Epithelial cell of esophagus (primary cell): ENCODE measurements around the gene GPR45.

Experiments
- DNase-seq: peaks from one replicate; pipeline ENCODE4 v3.0.0; 2010; ENCODE audit warnings: low read depth
- H3K4me3 ChIP-seq: 2 replicates; pipeline ENCODE4 v1.5.1; 2011; ENCODE audit warnings: mild to moderate bottlenecking, low read length, control low read depth
- TF ChIP-seq, protein P1 (sequence below): IDR thresholded peaks from 2 replicates; pipeline ENCODE4 v1.5.1; 2011; ENCODE audit warnings: low read depth, mild to moderate bottlenecking, low read length, control low read depth, inconsistent platforms; ENCODE audit not compliant: insufficient read depth; ENCODE audit errors: missing control alignments

GPR45 gene

GRCh38 chr2:105261061-105261460 is 19.5 kb downstream of the GPR45 start:
- peak; percentile 88 for DNase-seq
- H3K4me3 ChIP-seq: no peak overlapping the region
- TF ChIP-seq, protein P1, sequence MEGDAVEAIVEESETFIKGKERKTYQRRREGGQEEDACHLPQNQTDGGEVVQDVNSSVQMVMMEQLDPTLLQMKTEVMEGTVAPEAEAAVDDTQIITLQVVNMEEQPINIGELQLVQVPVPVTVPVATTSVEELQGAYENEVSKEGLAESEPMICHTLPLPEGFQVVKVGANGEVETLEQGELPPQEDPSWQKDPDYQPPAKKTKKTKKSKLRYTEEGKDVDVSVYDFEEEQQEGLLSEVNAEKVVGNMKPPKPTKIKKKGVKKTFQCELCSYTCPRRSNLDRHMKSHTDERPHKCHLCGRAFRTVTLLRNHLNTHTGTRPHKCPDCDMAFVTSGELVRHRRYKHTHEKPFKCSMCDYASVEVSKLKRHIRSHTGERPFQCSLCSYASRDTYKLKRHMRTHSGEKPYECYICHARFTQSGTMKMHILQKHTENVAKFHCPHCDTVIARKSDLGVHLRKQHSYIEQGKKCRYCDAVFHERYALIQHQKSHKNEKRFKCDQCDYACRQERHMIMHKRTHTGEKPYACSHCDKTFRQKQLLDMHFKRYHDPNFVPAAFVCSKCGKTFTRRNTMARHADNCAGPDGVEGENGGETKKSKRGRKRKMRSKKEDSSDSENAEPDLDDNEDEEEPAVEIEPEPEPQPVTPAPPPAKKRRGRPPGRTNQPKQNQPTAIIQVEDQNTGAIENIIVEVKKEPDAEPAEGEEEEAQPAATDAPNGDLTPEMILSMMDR: no peak

- H3K4me3 ChIP-seq: no peak overlapping the region
- peak; percentile 42 for DNase-seq
- TF ChIP-seq, protein P1: no peak
These were observed 21.1 kb downstream of the GPR45 start for GRCh38 chr2:105262651-105263091.

DNA sequence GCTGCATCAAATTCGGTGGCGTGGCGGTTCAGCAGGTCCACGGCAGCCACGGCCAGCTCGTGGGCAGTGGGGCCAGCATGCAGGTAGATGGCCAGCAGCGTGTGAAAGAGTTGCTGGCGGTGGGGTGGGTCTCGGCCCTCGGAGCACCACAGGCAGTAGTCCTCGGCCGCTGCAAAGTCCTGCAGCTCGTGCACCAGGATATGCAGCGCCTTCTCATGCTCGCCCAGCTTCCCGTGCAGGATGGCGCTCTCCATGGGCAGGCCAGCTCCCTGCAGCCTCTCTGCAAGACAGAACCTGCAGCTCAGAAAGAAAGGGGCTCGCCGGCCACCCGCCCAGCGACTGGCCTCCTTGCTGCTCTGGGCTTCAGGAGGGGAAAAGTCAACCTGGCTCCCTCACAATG is 27.9 kb downstream of the GPR45 start:
- TF ChIP-seq, protein P1: no peak
- no peak overlapping the region for H3K4me3 ChIP-seq
- no peak for DNase-seq

- no peak overlapping the region for H3K4me3 ChIP-seq
- DNase-seq: no peak
- TF ChIP-seq, protein P1: no peak
These were observed 30.0 kb downstream of the GPR45 start for GRCh38 chr2:105271393-105272045.

- no peak overlapping the region for H3K4me3 ChIP-seq
- no peak for DNase-seq
- TF ChIP-seq, protein P1: no peak
These were observed 30.6 kb downstream of the GPR45 start for GRCh38 chr2:105272176-105272575.

GRCh38 chr2:105274046-105274445 is 32.5 kb downstream of the GPR45 start:
- no peak for DNase-seq
- TF ChIP-seq, protein P1: no peak
- no peak overlapping the region for H3K4me3 ChIP-seq

- H3K4me3 ChIP-seq: no peak overlapping the region
- TF ChIP-seq, protein P1: no peak
These were observed 37.1 kb downstream of the GPR45 start for GRCh38 chr2:105278654-105279053.

More at GRCh38 chr2:105278654-105279053, 37.1 kb downstream of the GPR45 start:
- DNase-seq: no peak
